22Rv1 (cell line): Measurements from ENCODE around the gene FNDC3A.

Source experiments
- CTCF ChIP-seq: fragments of 450-650 bp; IDR thresholded peaks from 2 replicates; pipeline ENCODE4 v1.5.1; 2017; ENCODE audit warnings: mild to moderate bottlenecking
- ZFX ChIP-seq: fragments of 450-650 bp; IDR thresholded peaks from 2 replicates; pipeline ENCODE4 v1.6.1; 2017; ENCODE audit warnings: antibody characterized with exemption, borderline replicate concordance

- TF ChIP-seq CTCF, result no peak
- TF ChIP-seq ZFX, result no peak
These were observed 165.3 kb downstream of the FNDC3A start for GRCh38 chr13:49140910-49141611.
